GM12891 (cell line): ENCODE data around the gene EAF2.

Source experiments
- PAX5 ChIP-seq: IDR thresholded peaks from 2 replicates; pipeline ENCODE4 v1.6.1; 2011; ENCODE audit warnings: low read length, moderate library complexity, mild to moderate bottlenecking; ENCODE audit not compliant: insufficient read depth, severe bottlenecking
- POLR2A ChIP-seq: IDR thresholded peaks from 2 replicates; pipeline ENCODE4 v1.6.1; 2011; ENCODE audit warnings: low read depth, low read length, control low read depth
- POLR2AphosphoS5 ChIP-seq: IDR thresholded peaks from 2 replicates; pipeline ENCODE4 v1.6.1; 2011; ENCODE audit warnings: low read depth, low read length, control low read depth
- POU2F2 ChIP-seq: IDR thresholded peaks from 2 replicates; pipeline ENCODE4 v1.6.1; 2011; ENCODE audit warnings: low read depth, mild to moderate bottlenecking, control low read depth, low read length, moderate library complexity
- SPI1 ChIP-seq: IDR thresholded peaks from 2 replicates; pipeline ENCODE4 v1.6.1; 2011; ENCODE audit warnings: low read depth, low read length, control low read depth
- TAF1 ChIP-seq: IDR thresholded peaks from 2 replicates; pipeline ENCODE4 v1.6.1; 2011; ENCODE audit warnings: low read depth, low read length, control low read depth

DNA sequence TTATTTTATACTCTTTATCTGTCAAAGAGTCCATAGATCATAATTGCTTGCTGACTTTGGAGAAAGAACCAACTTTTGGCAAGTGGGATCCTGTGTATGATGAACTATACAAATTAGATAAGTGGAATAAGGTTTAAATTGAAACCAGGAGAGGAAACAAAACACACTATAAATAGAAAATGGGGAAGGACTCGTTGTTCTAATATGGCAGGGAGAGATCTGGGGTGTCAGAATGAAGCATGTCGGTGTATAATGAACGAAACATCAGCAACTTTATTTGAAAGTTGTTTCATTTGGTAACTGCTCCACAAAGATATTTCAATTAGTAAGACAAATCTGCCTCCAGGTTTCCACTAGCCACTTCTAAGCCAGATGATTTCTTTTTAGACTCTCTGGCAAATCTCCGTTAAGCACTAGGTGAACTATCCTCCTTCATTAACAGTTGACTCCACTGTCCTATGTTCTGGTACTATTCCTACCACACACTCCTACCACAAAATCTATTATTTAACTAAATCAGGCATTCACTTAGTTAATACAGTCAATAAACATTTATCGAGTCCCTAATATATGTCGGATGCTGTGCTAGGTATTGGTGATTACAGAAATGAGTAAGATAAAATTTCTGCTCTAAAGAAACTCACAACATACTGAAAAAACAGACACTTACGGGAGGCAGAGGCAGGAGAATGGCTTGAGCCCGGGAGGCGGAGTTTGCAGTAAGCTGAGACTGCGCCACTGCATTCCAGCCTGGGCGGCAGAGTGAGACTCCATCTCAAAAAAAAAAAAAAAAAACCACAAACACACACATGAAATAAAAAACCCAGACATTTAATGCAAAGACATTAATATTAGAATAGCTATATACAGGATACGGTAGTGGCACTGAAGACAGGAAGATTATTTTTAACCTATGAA is 79.3 kb downstream of the EAF2 start:
- no peak for TF ChIP-seq POLR2AphosphoS5
- no peak for TF ChIP-seq POLR2A
- no peak for TF ChIP-seq TAF1
- TF ChIP-seq POU2F2: no peak
- no peak for TF ChIP-seq SPI1
- TF ChIP-seq PAX5: no peak
